HepG2 (cell line): ENCODE data around the gene P2RY6. TPM values are rescaled to one million over a fixed set of nuclear protein-coding genes. Genes with fewer than 3 reads are reported as not detected.

Experiments
- AHR ChIP-seq: IDR thresholded peaks from 2 replicates; pipeline ENCODE4 v1.6.1; 2018; ENCODE audit warnings: missing genetic modification reagents, missing compliant biosample characterization
- ARID5B ChIP-seq: IDR thresholded peaks from 2 replicates; pipeline ENCODE4 v1.4.0; 2020; ENCODE audit warnings: mild to moderate bottlenecking, missing genetic modification reagents
- ATF3 ChIP-seq: sonication (generic); formaldehyde crosslinking; IDR thresholded peaks from 2 replicates; pipeline ENCODE4 v1.4.0; 2020; ENCODE audit warnings: missing genetic modification reagents
- FOXA1 ChIP-seq, 2 experiments: fragments of 450-650 bp in 1 of 2; sonication (generic) in 1 of 2; formaldehyde crosslinking in 1 of 2; IDR thresholded peaks; 2 replicates each; pipeline versions ENCODE4 v1.4.0 to v1.6.1; 2016 to 2020; ENCODE audit warnings: missing genetic modification reagents in 1 of 2
- FOXA3 ChIP-seq: IDR thresholded peaks from 2 replicates; pipeline ENCODE4 v1.6.1; 2016; ENCODE audit warnings: missing genetic modification reagents, missing compliant biosample characterization
- GATAD2A ChIP-seq: IDR thresholded peaks from 2 replicates; pipeline ENCODE4 v1.6.1; 2016
- HIC2 ChIP-seq: sonication (generic); formaldehyde crosslinking; IDR thresholded peaks from 2 replicates; pipeline ENCODE4 v1.9.0; 2022; ENCODE audit warnings: low read depth, missing genetic modification reagents
- HIVEP1 ChIP-seq: sonication (generic); formaldehyde crosslinking; IDR thresholded peaks from 2 replicates; pipeline ENCODE4 v1.4.0; 2020; ENCODE audit warnings: mild to moderate bottlenecking, missing genetic modification reagents
- HOXA3 ChIP-seq: sonication (generic); formaldehyde crosslinking; IDR thresholded peaks from 2 replicates; pipeline ENCODE4 v1.5.0; 2020; ENCODE audit warnings: missing genetic modification reagents
- KAT8 ChIP-seq: IDR thresholded peaks from 2 replicates; pipeline ENCODE4 v1.6.1; 2016; ENCODE audit warnings: missing genetic modification reagents, missing compliant biosample characterization
- MAFF ChIP-seq: IDR thresholded peaks from 2 replicates; pipeline ENCODE4 v1.6.1; 2011; ENCODE audit warnings: low read depth, low read length, improper control_type of control experiment
- NFE2 ChIP-seq: sonication (generic); formaldehyde crosslinking; IDR thresholded peaks from 2 replicates; pipeline ENCODE4 v1.4.0; 2020; ENCODE audit warnings: missing genetic modification reagents
- NFE2L2 ChIP-seq: fragments of 150-350 bp; IDR thresholded peaks from 2 replicates; pipeline ENCODE4 v1.6.1; 2014; ENCODE audit warnings: low read length
- RCOR2 ChIP-seq: IDR thresholded peaks from 2 replicates; pipeline ENCODE4 v1.6.1; 2016; ENCODE audit warnings: missing biosample characterization, missing genetic modification reagents
- STAT5B ChIP-seq: sonication (generic); formaldehyde crosslinking; IDR thresholded peaks from 2 replicates; pipeline ENCODE4 v1.4.0; 2020; ENCODE audit warnings: missing genetic modification reagents
- TSC22D2 ChIP-seq: sonication (generic); formaldehyde crosslinking; IDR thresholded peaks from 2 replicates; pipeline ENCODE4 v1.5.1; 2020; ENCODE audit warnings: missing genetic modification reagents, mild to moderate bottlenecking, borderline replicate concordance
- XRCC5 ChIP-seq: fragments of 200-400 bp; formaldehyde crosslinking; optimal IDR thresholded peaks from 2 replicates; pipeline ENCODE3; 2017; ENCODE audit warnings: mild to moderate bottlenecking, low read length
- ZMAT3 ChIP-seq: sonication (generic); formaldehyde crosslinking; conservative IDR thresholded peaks from 2 replicates; pipeline ENCODE4 v1.7.0; 2021; ENCODE audit warnings: missing genetic modification reagents
- ZNF143 ChIP-seq: sonication (generic); formaldehyde crosslinking; IDR thresholded peaks from 2 replicates; pipeline ENCODE4 v1.4.0; 2020; ENCODE audit warnings: missing genetic modification reagents
- ZNF317 ChIP-seq: sonication (generic); formaldehyde crosslinking; IDR thresholded peaks from 2 replicates; pipeline ENCODE4 v1.5.0; 2020; ENCODE audit warnings: mild to moderate bottlenecking, missing genetic modification reagents
- ZNF343 ChIP-seq: sonication (generic); formaldehyde crosslinking; IDR thresholded peaks from 2 replicates; pipeline ENCODE4 v1.4.0; 2020; ENCODE audit warnings: mild to moderate bottlenecking, missing genetic modification reagents
- ZNF720 ChIP-seq: sonication (generic); formaldehyde crosslinking; IDR thresholded peaks from 2 replicates; pipeline ENCODE4 v1.4.0; 2020; ENCODE audit warnings: missing genetic modification reagents
- ZNF761 ChIP-seq: sonication (generic); formaldehyde crosslinking; conservative IDR thresholded peaks from 2 replicates; pipeline ENCODE4 v1.4.0; 2020; ENCODE audit warnings: mild to moderate bottlenecking, missing genetic modification reagents
- ZNF841 ChIP-seq: sonication (generic); formaldehyde crosslinking; IDR thresholded peaks from 2 replicates; pipeline ENCODE4 v1.8.1; 2023; ENCODE audit warnings: missing genetic modification reagents, borderline replicate concordance
- polyA plus RNA-seq, 8 experiments: library from polyadenylated mRNA; depleted of rRNA in 3 of 8; stranded (reverse) in 7 of 8; unstranded in 1 of 8; fragments of >200 nt; fragmentation: Illumina TruSeq in 4 of 8; extraction: Trizol in 4 of 8; gene quantifications; 2 replicates each; pipeline versions ENCODE4 v1.2.1 to v1.2.3, GENCODE V29; 2011 to 2016; ENCODE audit warnings: low read depth in 4 of 8, missing spikeins in 1 of 8, mixed read lengths in 1 of 8; ENCODE audit not compliant: insufficient read depth in 1 of 8
- total RNA-seq, 5 experiments: library from RNA; depleted of rRNA; stranded (reverse); fragments of >200 nt; fragmentation: Illumina TruSeq; extraction: Trizol; gene quantifications; 2 replicates each; pipeline ENCODE4 v1.2.3, GENCODE V29; 2016; ENCODE audit warnings: low read depth in 1 of 5

P2RY6 gene
- total and polyA plus RNA-seq, 2 of the 13 experiments (the other 11 are each of a cell fraction or from before 2014, with no cell fraction given): 0.09 to 0.29 TPM

GRCh38 chr11:73271936-73272679, at the start of gene P2RY6 (continued):
- TF ChIP-seq ZMAT3 (no peak), TSC22D2 (no peak), NFE2L2 (peak; percentile 93), ZNF343 (CRISPR knock-in tag) (no peak), MAFF (peak; percentile 80), ARID5B (CRISPR knock-in tag) (peak; percentile 36; the same call in 1 of the 2 replicates), STAT5B (CRISPR knock-in tag) (no peak), GATAD2A (CRISPR knock-in tag) (no peak), ZNF317 (CRISPR knock-in tag) (no peak), FOXA3 (CRISPR knock-in tag) (peak; percentile 98), HIVEP1 (CRISPR knock-in tag) (no peak), KAT8 (CRISPR knock-in tag) (no peak; the same call in 1 of the 2 replicates), HOXA3 (no peak), HIC2 (peak; percentile 22; the same call in 1 of the 2 replicates), ZNF720 (no peak), RCOR2 (0 out of 2 replicates have a peak, but pooled peaks have one; percentile 27), FOXA1 (IDR thresholded peaks at IDR 0.05) (peak; percentile 49; the same call in 1 of the 2 replicates), FOXA1 (CRISPR knock-in tag; IDR thresholded peaks at IDR 0.05) (peak; percentile 91), ZNF143 (CRISPR knock-in tag) (peak; percentile 61; the same call in 1 of the 2 replicates), AHR (CRISPR knock-in tag) (peak; percentile 14; the same call in 1 of the 2 replicates), ATF3 (peak; percentile 74; the same call in 1 of the 2 replicates), NFE2 (CRISPR knock-in tag) (peak; percentile 87), ZNF841 (no peak), XRCC5 (peak; percentile 81), ZNF761 (CRISPR knock-in tag) (no peak)
